ENCODE measurements around the gene GBP2. TPM values are rescaled to one million over a fixed set of nuclear protein-coding genes. Genes with fewer than 3 reads are reported as not detected.

Gene GBP2
- total RNA-seq, 4 donors from 2014 or later: 13.7 to 77.5 (median 56.1) TPM

- 86 to 89% methylated on average over 2 of the region's 2 CpGs for WGBS, 2 donors (ENCODE audit: low coverage in 1 of 2)
- intact Hi-C loops (cut with DNase I; ENCODE audit: low total_unique reads): no loop called here
- Histone ChIP-seq H3K4me1 (no peaks in the 10 kb centered on the region), H3K36me3 (peaks cover 0 to 41% (median 14%) of the 10 kb centered on the region in 4 donors), H3K4me3 (no peak overlapping the region), H3K27ac (no peak overlapping the region), H3K9me3 (no peaks in the 10 kb centered on the region), H3K27me3 (no peaks in the 10 kb centered on the region)
- no peak for TF ChIP-seq EP300 (IDR thresholded peaks at IDR 0.05; ENCODE audit: low read depth)
- TF ChIP-seq CTCF (IDR thresholded peaks at IDR 0.05): no peak
- TF ChIP-seq POLR2AphosphoS5 (IDR thresholded peaks at IDR 0.05): no peak
- no peak for TF ChIP-seq POLR2A (IDR thresholded peaks at IDR 0.05)
- no peak for DNase-seq
- in situ Hi-C loops (cut with MboI; ENCODE audit: low pct_ligation_motif_present in 1 of 4, low pct_unique_long_range_greater_than_20kb in 1 of 4, low sequenced_read_pairs in 3 of 4): no loop called here
Measured at GRCh38 chr1:89104147-89104546, 21.8 kb downstream of the GBP2 start.

- in situ Hi-C loops (cut with MboI; ENCODE audit: low pct_ligation_motif_present in 1 of 4, low pct_unique_long_range_greater_than_20kb in 1 of 4, low sequenced_read_pairs in 3 of 4) (no loop called here), intact Hi-C loops (cut with DNase I; ENCODE audit: low total_unique reads) (no loop called here)
- no peak for TF ChIP-seq CTCF (IDR thresholded peaks at IDR 0.05)
- TF ChIP-seq POLR2AphosphoS5 (IDR thresholded peaks at IDR 0.05): no peak
- no peak for TF ChIP-seq EP300 (IDR thresholded peaks at IDR 0.05; ENCODE audit: low read depth)
- TF ChIP-seq POLR2A (IDR thresholded peaks at IDR 0.05): no peak
- H3K36me3 ChIP-seq: peaks cover 0 to 20% (median 4%) of the 10 kb centered on the region in 4 donors
- no peaks in the 10 kb centered on the region for H3K27me3 ChIP-seq
- no peak overlapping the region for H3K4me3 ChIP-seq
- H3K9me3 ChIP-seq: no peaks in the 10 kb centered on the region
- H3K4me1 ChIP-seq: no peaks in the 10 kb centered on the region
- DNase-seq: no peak
- H3K27ac ChIP-seq: no peak overlapping the region
Measured at GRCh38 chr1:89102021-89102420, 23.9 kb downstream of the GBP2 start.

GRCh38 chr1:89100412-89100811, 25.5 kb downstream of the GBP2 start:
- 82% methylated on average over 3 of the region's 3 CpGs; no CpG with 5 or more reads in 1 of the 2 donors for WGBS, 2 donors (ENCODE audit: low coverage in 1 of 2)

GRCh38 chr1:89098857-89099256, 27.1 kb downstream of the GBP2 start:
- Histone ChIP-seq H3K36me3 (no peaks in the 10 kb centered on the region), H3K27me3 (no peaks in the 10 kb centered on the region), H3K4me1 (no peaks in the 10 kb centered on the region), H3K27ac (no peak overlapping the region), H3K4me3 (no peak overlapping the region), H3K9me3 (peaks cover 4 to 5% of the 10 kb centered on the region in 2 donors)
- DNase-seq: no peak
- in situ Hi-C loops (cut with MboI; ENCODE audit: low pct_ligation_motif_present in 1 of 4, low pct_unique_long_range_greater_than_20kb in 1 of 4, low sequenced_read_pairs in 3 of 4): loop anchor here in 1 of 4 donors (25.0 kb wide), 1 partner anchor 263 kb away; the partner anchor contains the start of gene GBP6
- TF ChIP-seq POLR2A (IDR thresholded peaks at IDR 0.05): no peak
- no peak for TF ChIP-seq POLR2AphosphoS5 (IDR thresholded peaks at IDR 0.05)
- TF ChIP-seq CTCF (IDR thresholded peaks at IDR 0.05): no peak
- TF ChIP-seq EP300 (IDR thresholded peaks at IDR 0.05; ENCODE audit: low read depth): no peak
- 77% methylated on average over 2 to 3 of the region's 3 CpGs for WGBS, 2 donors (ENCODE audit: low coverage in 1 of 2)
- intact Hi-C loops (cut with DNase I; ENCODE audit: low total_unique reads): no loop called here

More at GRCh38 chr1:89100412-89100811, 25.5 kb downstream of the GBP2 start:
- intact Hi-C loops (cut with DNase I; ENCODE audit: low total_unique reads) (no loop called here), in situ Hi-C loops (cut with MboI; ENCODE audit: low pct_ligation_motif_present in 1 of 4, low pct_unique_long_range_greater_than_20kb in 1 of 4, low sequenced_read_pairs in 3 of 4) (no loop called here)
- Histone ChIP-seq H3K27me3 (no peaks in the 10 kb centered on the region), H3K36me3 (peaks cover 0 to 6% (median 0%) of the 10 kb centered on the region in 4 donors), H3K4me3 (no peak overlapping the region), H3K27ac (no peak overlapping the region), H3K9me3 (peaks cover 4 to 5% of the 10 kb centered on the region in 2 donors), H3K4me1 (no peaks in the 10 kb centered on the region)
- no peak for TF ChIP-seq POLR2A (IDR thresholded peaks at IDR 0.05)
- no peak for TF ChIP-seq CTCF (IDR thresholded peaks at IDR 0.05)
- no peak for TF ChIP-seq EP300 (IDR thresholded peaks at IDR 0.05; ENCODE audit: low read depth)
- TF ChIP-seq POLR2AphosphoS5 (IDR thresholded peaks at IDR 0.05): no peak
- no peak for DNase-seq

Measured in transverse colon (tissue), 4 donors.